ENCODE data around the gene DHX34.

- TF ChIP-seq REST (IDR thresholded peaks at IDR 0.05; ENCODE audit: low read depth) (no peak), TAF1 (IDR thresholded peaks at IDR 0.05; ENCODE audit: low read depth) (no peak), CEBPB (IDR thresholded peaks at IDR 0.05) (no peak), NFIC (IDR thresholded peaks at IDR 0.05) (no peak)
Measured at GRCh38 chr19:47421844-47422395, 72.8 kb downstream of the DHX34 start.
